IPS-18a (cell line): ENCODE data around the gene FSD2.
"Not testable (repeated sequence)": the region's sequence is repeated elsewhere in the genome, so short reads cannot be mapped to it uniquely, and the experiment has no call there.

ENCODE experiments used
- H3K27ac ChIP-seq: one replicate; pipeline ENCODE4 v1.5.1; 2013; ENCODE audit warnings: low read length
- H3K27me3 ChIP-seq: one replicate; pipeline ENCODE4 v1.6.1; 2013; ENCODE audit warnings: mild to moderate bottlenecking, low read length; ENCODE audit not compliant: control insufficient read depth, insufficient read depth
- H3K36me3 ChIP-seq: one replicate; pipeline ENCODE4 v1.6.1; 2013; ENCODE audit warnings: low read depth, low read length; ENCODE audit not compliant: control insufficient read depth
- H3K4me1 ChIP-seq: one replicate; pipeline ENCODE4 v1.6.1; 2013; ENCODE audit warnings: low read depth, low read length; ENCODE audit not compliant: control insufficient read depth
- H3K4me3 ChIP-seq: one replicate; pipeline ENCODE4 v1.5.1; 2013; ENCODE audit warnings: low read length
- H3K9ac ChIP-seq: one replicate; pipeline ENCODE4 v1.6.1; 2013; ENCODE audit warnings: mild to moderate bottlenecking, low read length, moderate library complexity
- H3K9me3 ChIP-seq: one replicate; pipeline ENCODE4 v1.6.1; 2013; ENCODE audit warnings: low read depth, low read length; ENCODE audit not compliant: control insufficient read depth

The FSD2 gene

GRCh38 chr15:82781349-82781748 lies 24.5 kb downstream of the FSD2 start:
- H3K4me1 ChIP-seq: no peaks in the 10 kb centered on the region
- H3K27me3 ChIP-seq: no peaks in the 10 kb centered on the region
- H3K9ac ChIP-seq: no peak overlapping the region
- H3K36me3 ChIP-seq: no peaks in the 10 kb centered on the region
- H3K4me3 ChIP-seq: no peak overlapping the region
- no peak overlapping the region for H3K27ac ChIP-seq
- no peaks in the 10 kb centered on the region for H3K9me3 ChIP-seq

DNA sequence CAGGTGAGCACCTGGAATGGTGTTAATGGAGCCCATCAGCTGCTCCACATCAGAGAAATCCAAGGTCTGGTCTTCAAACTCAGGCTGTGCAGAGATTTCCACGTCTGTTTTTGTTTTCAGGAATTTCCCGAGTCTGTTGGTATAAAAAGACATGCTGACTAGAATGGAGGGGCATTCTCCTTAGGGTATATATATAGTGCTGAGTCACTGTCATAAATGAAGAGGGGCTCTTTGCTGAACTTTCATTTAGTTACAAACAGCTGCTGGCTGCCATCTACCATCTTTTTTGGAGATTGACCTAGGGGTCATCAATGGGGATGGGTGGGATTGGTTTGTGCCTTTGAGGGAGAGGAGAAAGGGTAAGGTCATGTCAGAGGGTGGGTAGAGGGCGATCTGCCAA lies 27.1 kb downstream of the FSD2 start:
- no peaks in the 10 kb centered on the region for H3K36me3 ChIP-seq
- no peaks in the 10 kb centered on the region for H3K27me3 ChIP-seq
- no peaks in the 10 kb centered on the region for H3K9me3 ChIP-seq
- no peak overlapping the region for H3K27ac ChIP-seq
- no peak overlapping the region for H3K9ac ChIP-seq
- H3K4me1 ChIP-seq: no peaks in the 10 kb centered on the region
- H3K4me3 ChIP-seq: no peak overlapping the region

GRCh38 chr15:82774496-82774895 lies 31.4 kb downstream of the FSD2 start:
- H3K27ac ChIP-seq: no peak overlapping the region
- no peaks in the 10 kb centered on the region for H3K36me3 ChIP-seq
- no peaks in the 10 kb centered on the region for H3K9me3 ChIP-seq
- H3K27me3 ChIP-seq: no peaks in the 10 kb centered on the region
- H3K4me3 ChIP-seq: no peak overlapping the region
- no peaks in the 10 kb centered on the region for H3K4me1 ChIP-seq
- H3K9ac ChIP-seq: no peak overlapping the region

- Histone ChIP-seq H3K36me3 (no peaks in the 10 kb centered on the region), H3K4me3 (no peak overlapping the region), H3K4me1 (no peaks in the 10 kb centered on the region), H3K9ac (no peak overlapping the region), H3K9me3 (no peaks in the 10 kb centered on the region), H3K27ac (no peak overlapping the region), H3K27me3 (no peaks in the 10 kb centered on the region)
Observed at GRCh38 chr15:82771789-82772607, 33.9 kb downstream of the FSD2 start.

DNA sequence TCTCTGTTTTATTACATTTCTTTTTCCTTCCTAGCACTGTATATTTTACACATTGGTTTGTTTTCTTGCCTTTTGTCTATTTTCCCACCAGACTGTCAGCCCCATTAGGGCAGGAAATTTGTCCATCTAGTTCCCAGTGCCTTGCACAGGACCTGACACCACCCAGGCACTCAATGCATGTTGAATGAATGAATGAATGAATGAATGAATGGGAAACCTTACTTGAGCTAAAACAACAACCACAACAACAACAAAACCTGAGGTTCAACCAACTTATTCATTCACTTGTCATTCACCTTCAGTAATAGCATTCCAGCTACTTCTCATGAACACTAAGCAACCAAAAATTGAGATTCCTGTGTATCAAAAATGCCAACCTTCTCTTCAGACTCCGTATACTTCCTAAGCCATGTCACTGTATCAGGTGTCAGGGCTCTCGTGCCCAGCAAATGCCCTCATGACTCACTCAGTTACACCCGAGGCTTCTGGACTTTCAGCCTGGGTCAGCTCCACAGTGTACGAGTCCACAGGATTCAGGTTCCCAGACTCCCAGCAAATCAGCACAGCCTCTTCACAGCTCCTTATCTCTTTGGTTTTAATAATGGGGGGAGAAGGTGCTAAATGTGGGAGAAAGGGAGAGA lies 37.3 kb downstream of the FSD2 start:
- H3K27me3 ChIP-seq: no peaks in the 10 kb centered on the region

DNA sequence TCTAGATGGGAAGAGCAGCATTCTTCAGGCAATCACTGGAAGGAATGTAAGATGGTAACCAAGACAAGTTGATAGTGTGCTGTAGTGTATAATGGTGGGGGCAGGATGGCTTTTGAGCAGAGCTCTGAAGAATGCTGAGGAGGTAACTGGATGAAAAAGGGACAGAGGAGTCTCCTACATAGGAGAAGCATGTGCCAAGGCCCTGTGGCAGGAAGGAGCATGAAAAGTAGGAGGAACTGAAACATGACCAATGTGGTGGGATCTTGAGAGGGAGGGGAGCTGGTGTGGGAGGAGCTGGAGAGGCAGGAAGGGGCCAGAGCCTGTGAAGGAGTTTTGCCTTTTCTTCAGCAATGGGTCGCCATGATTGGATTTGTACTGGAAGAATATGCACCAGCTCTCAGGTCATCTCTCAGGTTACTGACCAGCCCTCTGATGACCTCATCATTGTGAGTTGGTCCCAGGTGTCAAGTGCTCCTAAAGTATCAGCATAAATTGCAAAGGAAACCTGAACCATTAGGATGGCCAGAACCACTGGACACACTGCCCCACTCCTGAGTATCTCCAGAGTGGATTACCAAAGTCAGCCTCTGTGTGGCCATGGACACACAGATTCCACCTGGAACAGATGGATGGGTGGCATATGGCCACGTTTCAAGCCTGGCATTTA lies 38.6 kb downstream of the FSD2 start:
- no peak overlapping the region for H3K27ac ChIP-seq
- no peaks in the 10 kb centered on the region for H3K9me3 ChIP-seq
- H3K4me3 ChIP-seq: no peak overlapping the region
- no peaks in the 10 kb centered on the region for H3K36me3 ChIP-seq
- H3K27me3 ChIP-seq: no peaks in the 10 kb centered on the region
- H3K9ac ChIP-seq: no peak overlapping the region
- no peaks in the 10 kb centered on the region for H3K4me1 ChIP-seq

More for the DNA sequence above, 37.3 kb downstream of the FSD2 start:
- no peaks in the 10 kb centered on the region for H3K9me3 ChIP-seq
- no peaks in the 10 kb centered on the region for H3K4me1 ChIP-seq
- no peak overlapping the region for H3K9ac ChIP-seq
- no peak overlapping the region for H3K4me3 ChIP-seq
- H3K36me3 ChIP-seq: no peaks in the 10 kb centered on the region
- no peak overlapping the region for H3K27ac ChIP-seq

DNA sequence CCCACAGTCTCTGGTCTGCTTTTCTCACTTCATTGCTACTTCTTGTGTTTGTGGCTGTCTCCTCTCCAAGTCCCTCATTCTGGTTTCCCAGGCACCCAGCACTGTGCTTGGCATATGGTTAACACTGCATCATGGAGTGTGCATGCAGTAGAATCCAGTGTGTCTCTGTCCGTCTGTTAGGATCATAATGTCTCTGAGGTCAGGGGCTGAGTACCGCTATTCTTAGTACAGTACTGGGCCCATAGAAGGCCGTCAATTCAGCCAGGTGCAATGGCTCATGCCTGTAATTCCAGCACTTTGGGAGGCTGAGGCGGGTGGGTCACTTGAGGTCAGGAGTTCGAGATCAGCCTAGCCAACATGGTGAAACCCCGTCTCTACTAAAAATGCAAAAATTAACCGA lies 39.7 kb downstream of the FSD2 start:
- H3K36me3 ChIP-seq: not testable (repeated sequence)

DNA sequence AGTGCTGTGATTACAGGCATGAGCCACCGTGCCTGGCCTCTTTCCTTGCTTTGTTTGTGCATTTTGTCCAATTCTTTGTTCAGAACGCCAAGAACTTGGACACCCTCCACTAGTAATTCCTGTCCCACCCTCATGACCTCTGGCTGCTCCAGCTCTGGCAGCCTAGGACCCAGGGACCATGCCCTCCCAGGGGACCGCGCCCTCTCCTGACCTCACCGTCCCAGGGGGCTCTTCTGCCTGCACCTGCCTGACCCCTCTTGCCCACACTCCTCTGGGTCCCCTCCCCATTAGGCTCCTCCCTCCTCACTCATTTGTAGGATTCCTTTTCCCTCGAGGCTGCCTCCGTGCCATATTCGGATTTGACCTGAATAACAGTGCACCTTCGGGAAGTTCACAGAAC lies 41.1 kb downstream of the FSD2 start:
- no peaks in the 10 kb centered on the region for H3K27me3 ChIP-seq
- no peaks in the 10 kb centered on the region for H3K9me3 ChIP-seq
- H3K9ac ChIP-seq: no peak overlapping the region
- no peaks in the 10 kb centered on the region for H3K36me3 ChIP-seq
- no peaks in the 10 kb centered on the region for H3K4me1 ChIP-seq
- H3K4me3 ChIP-seq: no peak overlapping the region
- no peak overlapping the region for H3K27ac ChIP-seq

More for the DNA sequence above, 39.7 kb downstream of the FSD2 start:
- H3K9ac ChIP-seq, H3K4me1 ChIP-seq, H3K27ac ChIP-seq, H3K4me3 ChIP-seq, H3K27me3 ChIP-seq, H3K9me3 ChIP-seq: not testable (repeated sequence)

GRCh38 chr15:82764117-82764490 lies 41.8 kb downstream of the FSD2 start:
- no peak overlapping the region for H3K4me3 ChIP-seq
- no peak overlapping the region for H3K27ac ChIP-seq
- H3K9me3 ChIP-seq: no peaks in the 10 kb centered on the region
- H3K9ac ChIP-seq: no peak overlapping the region
- no peaks in the 10 kb centered on the region for H3K4me1 ChIP-seq
- H3K36me3 ChIP-seq: no peaks in the 10 kb centered on the region
- H3K27me3 ChIP-seq: no peaks in the 10 kb centered on the region

GRCh38 chr15:82763361-82764116 lies 42.3 kb downstream of the FSD2 start:
- H3K4me1 ChIP-seq: no peaks in the 10 kb centered on the region
- H3K36me3 ChIP-seq: no peaks in the 10 kb centered on the region
- H3K9me3 ChIP-seq: no peaks in the 10 kb centered on the region
- no peaks in the 10 kb centered on the region for H3K27me3 ChIP-seq
- no peak overlapping the region for H3K27ac ChIP-seq
- no peak overlapping the region for H3K9ac ChIP-seq
- H3K4me3 ChIP-seq: no peak overlapping the region

- Histone ChIP-seq H3K9me3 (no peaks in the 10 kb centered on the region), H3K4me1 (no peaks in the 10 kb centered on the region), H3K36me3 (peaks cover 19% of the 10 kb centered on the region), H3K9ac (peak overlapping the region; percentile 77), H3K27me3 (no peaks in the 10 kb centered on the region), H3K4me3 (peak overlapping the region; percentile 99), H3K27ac (no peak overlapping the region)
Observed at GRCh38 chr15:82751308-82751707, 54.6 kb downstream of the FSD2 start.
